Tibial nerve (tissue), 4 donors: Measurements from ENCODE around the gene IL18. TPM values are rescaled to one million over a fixed set of nuclear protein-coding genes. Genes with fewer than 3 reads are reported as not detected.

Experiments
- DNase-seq, 2 donors: peaks; one replicate each; pipeline ENCODE4 v3.0.0-alpha.2; 2019; ENCODE audit warnings: low spot score in 2 of 2
- H3K27ac ChIP-seq, 4 donors: fragments of 200-600 bp; sonication (generic) in 3 of 4; one replicate each; pipeline ENCODE4 v1.5.1; 2017 to 2019; ENCODE audit warnings: mild to moderate bottlenecking in 1 of 4
- H3K27me3 ChIP-seq, 2 donors: fragments of 200-600 bp; sonication (generic) in 1 of 2; one replicate each; pipeline versions ENCODE4 v1.5.1 to v1.6.0; 2017 to 2019
- H3K36me3 ChIP-seq, 3 donors: fragments of 200-600 bp; sonication (generic); one replicate each; pipeline ENCODE4 v1.5.1; 2018 to 2019
- H3K4me1 ChIP-seq, 4 donors: fragments of 200-600 bp; sonication (generic) in 3 of 4; one replicate each; pipeline ENCODE4 v1.5.1; 2017 to 2019
- H3K4me3 ChIP-seq, 4 donors: fragments of 200-600 bp; sonication (generic) in 3 of 4; one replicate each; pipeline ENCODE4 v1.5.1; 2017 to 2019; ENCODE audit warnings: mild to moderate bottlenecking in 1 of 4, moderate library complexity in 1 of 4
- H3K9me3 ChIP-seq, 4 donors: fragments of 200-600 bp; sonication (generic) in 3 of 4; one replicate each; pipeline ENCODE4 v1.5.1; 2017 to 2019
- CTCF ChIP-seq, 5 experiments: fragments of 200-600 bp in 3 of 5; fragments of 450-650 bp in 2 of 5; sonication (generic) in 3 of 5; IDR thresholded peaks; one replicate each; pipeline ENCODE4 v1.5.1; 2016 to 2019; ENCODE audit warnings: antibody characterized with exemption in 5 of 5, mild to moderate bottlenecking in 3 of 5, moderate library complexity in 2 of 5
- EP300 ChIP-seq, 2 donors: sonication (generic); formaldehyde crosslinking; IDR thresholded peaks; one replicate each; pipeline ENCODE4 v1.6.1; 2017; ENCODE audit warnings: antibody characterized with exemption in 2 of 2, mild to moderate bottlenecking in 1 of 2
- POLR2A ChIP-seq, 2 donors: fragments of 450-650 bp; IDR thresholded peaks; one replicate each; pipeline ENCODE4 v1.6.1; 2017; ENCODE audit warnings: antibody characterized with exemption in 2 of 2, mild to moderate bottlenecking in 2 of 2, moderate library complexity in 2 of 2
- WGBS, 2 donors: methylation state at CpG; one replicate each; pipeline ENCODE4 v1.1.5; 2018; 5-methylcytosine and 5-hydroxymethylcytosine counted together
- total RNA-seq, 4 donors: library from RNA; depleted of rRNA; stranded (reverse); fragments of >200 nt; gene quantifications; one replicate each; pipeline ENCODE4 v1.1.0, GENCODE V29; 2016

The IL18 gene
- total RNA-seq = 10 to 100 TPM; 15.3 to 64.9 (median 33.5) TPM

- H3K36me3 ChIP-seq = no peaks in the 10 kb centered on the region
- 53 to 61% methylated on average over 12 of the region's 12 CpGs for WGBS, 2 donors
- peak in 1 of 2 donors; percentile 33 for DNase-seq
- H3K4me3 ChIP-seq = peak within 1 kb of the TSS; percentile 13 to 49 (median 20)
- TF ChIP-seq EP300 (IDR thresholded peaks at IDR 0.05) (peak in 1 of 2 donors; percentile 63), CTCF (IDR thresholded peaks at IDR 0.05) (no peak), POLR2A (IDR thresholded peaks at IDR 0.05) (peak; percentile 22 to 28)
- H3K9me3 ChIP-seq = no peaks in the 10 kb centered on the region
- H3K27me3 ChIP-seq = no peaks in the 10 kb centered on the region
- peak within 1 kb of the TSS in 3 of 4 donors; percentile 40 to 75 (median 42) for H3K27ac ChIP-seq
- peaks cover 0 to 39% (median 2%) of the 10 kb centered on the region in 4 donors for H3K4me1 ChIP-seq
Measured at GRCh38 chr11:112163875-112164685, at the start of gene IL18. Gene IL18 (minus strand): TSS chr11:112164094. CDS start chr11:112155053, 9,041 bp downstream.

GRCh38 chr11:112212710-112213109 is 48.8 kb upstream of the IL18 start:
- no peaks in the 10 kb centered on the region for H3K27me3 ChIP-seq
- no peak overlapping the region for H3K27ac ChIP-seq
- no peak overlapping the region for H3K4me3 ChIP-seq
- no peaks in the 10 kb centered on the region for H3K9me3 ChIP-seq
- TF ChIP-seq EP300 (IDR thresholded peaks at IDR 0.05) = no peak
- no peak for TF ChIP-seq POLR2A (IDR thresholded peaks at IDR 0.05)
- TF ChIP-seq CTCF (IDR thresholded peaks at IDR 0.05) = no peak
- no peak for DNase-seq
- H3K4me1 ChIP-seq = no peaks in the 10 kb centered on the region
- H3K36me3 ChIP-seq = peaks cover 0 to 8% (median 0%) of the 10 kb centered on the region in 3 donors

- Histone ChIP-seq H3K36me3 (peaks cover 0 to 5% (median 0%) of the 10 kb centered on the region in 3 donors), H3K4me3 (no peak overlapping the region), H3K27ac (no peak overlapping the region), H3K9me3 (no peaks in the 10 kb centered on the region), H3K27me3 (no peaks in the 10 kb centered on the region), H3K4me1 (no peaks in the 10 kb centered on the region)
- TF ChIP-seq POLR2A (IDR thresholded peaks at IDR 0.05) (no peak), EP300 (IDR thresholded peaks at IDR 0.05) (no peak), CTCF (IDR thresholded peaks at IDR 0.05) (no peak)
- no peak for DNase-seq
- 77 to 94% methylated on average over 3 of the region's 3 CpGs for WGBS, 2 donors
Measured at GRCh38 chr11:112212290-112212689, 48.4 kb upstream of the IL18 start.

GRCh38 chr11:112211536-112211935 is 47.6 kb upstream of the IL18 start:
- H3K4me3 ChIP-seq = no peak overlapping the region
- TF ChIP-seq EP300 (IDR thresholded peaks at IDR 0.05) = no peak
- no peak for TF ChIP-seq CTCF (IDR thresholded peaks at IDR 0.05)
- no peak for TF ChIP-seq POLR2A (IDR thresholded peaks at IDR 0.05)
- no peaks in the 10 kb centered on the region for H3K27me3 ChIP-seq
- no peaks in the 10 kb centered on the region for H3K9me3 ChIP-seq
- H3K36me3 ChIP-seq = peaks cover 0 to 4% (median 0%) of the 10 kb centered on the region in 3 donors
- no peak for DNase-seq
- WGBS, 2 donors = 41 to 49% methylated on average over 2 of the region's 2 CpGs
- no peaks in the 10 kb centered on the region for H3K4me1 ChIP-seq
- no peak overlapping the region for H3K27ac ChIP-seq

GRCh38 chr11:112210890-112211289 is 47.0 kb upstream of the IL18 start:
- no peaks in the 10 kb centered on the region for H3K4me1 ChIP-seq
- 84 to 88% methylated on average over 1 of the region's 1 CpG for WGBS, 2 donors

More at GRCh38 chr11:112210890-112211289, 47.0 kb upstream of the IL18 start:
- Histone ChIP-seq H3K9me3 (no peaks in the 10 kb centered on the region), H3K36me3 (peaks cover 0 to 7% (median 0%) of the 10 kb centered on the region in 3 donors), H3K27ac (no peak overlapping the region), H3K4me3 (no peak overlapping the region), H3K27me3 (no peaks in the 10 kb centered on the region)
- no peak for TF ChIP-seq CTCF (IDR thresholded peaks at IDR 0.05)
- no peak for TF ChIP-seq EP300 (IDR thresholded peaks at IDR 0.05)
- no peak for TF ChIP-seq POLR2A (IDR thresholded peaks at IDR 0.05)
- no peak for DNase-seq
